Renal pelvis (tissue), 4 donors: Measurements from ENCODE around the gene RNASEL. TPM values are rescaled to one million over a fixed set of nuclear protein-coding genes. Genes with fewer than 3 reads are reported as not detected.
A peak's percentile ranks its signal among the peaks of the same experiment; 100 is the strongest.

ENCODE experiments used
- DNase-seq: peaks from one replicate; pipeline ENCODE4 v3.0.0-alpha.2; 2013
- polyA plus RNA-seq, 3 donors: library from polyadenylated mRNA; unstranded; fragments of 120-200 nt; gene quantifications; one replicate each; pipeline ENCODE4 v1.2.1, GENCODE V29; 2013; ENCODE audit not compliant: insufficient read length in 3 of 3

The RNASEL gene
- polyA plus RNA-seq, 3 donors = 8.0 to 14.4 (median 14.2) TPM

- no peak for DNase-seq
These were observed 14.0 kb upstream of the RNASEL start for GRCh38 chr1:182602935-182603645.

GRCh38 chr1:182601913-182602312 is 12.9 kb upstream of the RNASEL start:
- DNase-seq = no peak

- peak; percentile 78 for DNase-seq
These were observed 12.3 kb upstream of the RNASEL start for GRCh38 chr1:182601416-182601786.

GRCh38 chr1:182600745-182601415 is 11.8 kb upstream of the RNASEL start:
- DNase-seq = no peak

- no peak for DNase-seq
These were observed 11.1 kb upstream of the RNASEL start for GRCh38 chr1:182600036-182600713.

- DNase-seq = no peak
These were observed 10.3 kb upstream of the RNASEL start for GRCh38 chr1:182599339-182599738.

- DNase-seq = no peak
These were observed 9.2 kb upstream of the RNASEL start for GRCh38 chr1:182598296-182598695.

GRCh38 chr1:182596934-182597333 is 7.9 kb upstream of the RNASEL start:
- no peak for DNase-seq

GRCh38 chr1:182595641-182596240 is 6.7 kb upstream of the RNASEL start:
- no peak for DNase-seq

GRCh38 chr1:182589931-182590330 is 875 bp upstream of the RNASEL start:
- no peak for DNase-seq

GRCh38 chr1:182589520-182589919 is 464 bp upstream of the RNASEL start:
- no peak for DNase-seq

- DNase-seq = no peak
These were observed 1.2 kb downstream of the RNASEL start for GRCh38 chr1:182587666-182588499.

GRCh38 chr1:182587093-182587492 is 2.0 kb downstream of the RNASEL start:
- no peak for DNase-seq

GRCh38 chr1:182586380-182586779 is 2.7 kb downstream of the RNASEL start:
- no peak for DNase-seq

GRCh38 chr1:182584746-182585145 is 4.3 kb downstream of the RNASEL start:
- no peak for DNase-seq

- DNase-seq = no peak
These were observed 8.3 kb downstream of the RNASEL start for GRCh38 chr1:182580736-182581135.

GRCh38 chr1:182575540-182576149 is 13.4 kb downstream of the RNASEL start:
- no peak for DNase-seq

GRCh38 chr1:182574156-182574555 is 14.9 kb downstream of the RNASEL start:
- no peak for DNase-seq

- DNase-seq = no peak
These were observed 18.5 kb downstream of the RNASEL start for GRCh38 chr1:182570611-182570970.

- no peak for DNase-seq
These were observed 19.0 kb downstream of the RNASEL start for GRCh38 chr1:182569939-182570610.
